ENCODE results near the gene L1CAM. TPM values are rescaled to one million over a fixed set of nuclear protein-coding genes. Genes with fewer than 3 reads are reported as not detected.

The L1CAM gene
- total and polyA plus RNA-seq, 7 donors, result 2.4 to 30.2 (median 15.5) TPM; not detected in 1

DNA sequence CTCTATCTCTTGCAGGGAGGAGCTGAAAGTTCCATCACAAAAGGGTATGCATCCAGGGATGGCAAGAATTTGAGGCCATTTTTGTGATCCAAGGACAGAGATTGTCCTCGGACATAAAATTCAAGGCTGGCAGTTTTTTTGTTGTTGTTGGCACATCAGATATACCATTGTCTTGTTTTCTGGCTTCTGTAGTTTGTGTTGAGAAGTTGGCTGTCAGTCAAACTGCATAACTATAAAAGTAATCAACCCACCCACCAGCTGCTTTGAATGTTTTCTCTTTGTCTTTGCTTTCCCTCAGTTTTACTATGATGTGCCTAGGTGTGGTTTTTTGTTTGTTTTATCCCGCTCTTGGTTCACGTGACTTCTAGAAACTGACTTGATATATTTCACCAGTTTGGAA, 34.0 kb downstream of the L1CAM start:
- DNase-seq, result no peak
- 14 to 61% methylated on average over 3 of the region's 3 CpGs for WGBS, 2 donors
- H3K36me3 ChIP-seq, result no peaks in the 10 kb centered on the region
- no peak overlapping the region for H3K27ac ChIP-seq
- H3K27me3 ChIP-seq, result no peaks in the 10 kb centered on the region
- H3K4me3 ChIP-seq, result no peak overlapping the region
- intact Hi-C loops (cut with DNase I), result no loop called here
- H3K9me3 ChIP-seq, result no peaks in the 10 kb centered on the region
- no peak for TF ChIP-seq POLR2AphosphoS5 (IDR thresholded peaks at IDR 0.05)
- TF ChIP-seq EP300 (IDR thresholded peaks at IDR 0.05), result no peak
- no peaks in the 10 kb centered on the region for H3K4me1 ChIP-seq

DNA sequence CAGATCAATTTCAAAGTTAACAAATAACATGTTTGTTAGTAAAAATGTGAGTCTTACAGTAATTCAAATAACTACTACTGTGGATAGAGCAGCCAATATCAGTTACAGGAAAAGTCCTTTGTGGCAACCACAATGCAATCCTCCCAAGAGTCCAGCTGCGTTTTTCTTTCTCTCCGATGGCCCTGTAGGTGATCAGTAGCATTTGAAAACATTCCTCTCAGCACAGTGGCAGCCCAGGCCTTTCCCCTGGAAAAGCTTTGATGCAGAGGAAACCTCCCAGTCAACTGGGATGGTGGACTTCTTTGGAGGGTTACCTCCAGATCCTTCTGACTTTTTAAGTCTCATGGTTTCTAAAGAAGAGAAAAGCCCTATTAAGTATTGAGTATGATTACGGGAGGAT, 37.6 kb downstream of the L1CAM start:
- Histone ChIP-seq H3K27me3 (no peaks in the 10 kb centered on the region), H3K36me3 (no peaks in the 10 kb centered on the region), H3K4me1 (no peaks in the 10 kb centered on the region), H3K27ac (no peak overlapping the region), H3K9me3 (no peaks in the 10 kb centered on the region), H3K4me3 (no peak overlapping the region)
- no peak for TF ChIP-seq CTCF (IDR thresholded peaks at IDR 0.05)
- no peak for TF ChIP-seq POLR2A (IDR thresholded peaks at IDR 0.05)
- TF ChIP-seq POLR2AphosphoS5 (IDR thresholded peaks at IDR 0.05), result no peak
- TF ChIP-seq EP300 (IDR thresholded peaks at IDR 0.05), result no peak
- DNase-seq, result no peak
- WGBS, 2 donors, result 73 to 89% methylated on average over 3 of the region's 3 CpGs
- intact Hi-C loops (cut with DNase I), result no loop called here

DNA sequence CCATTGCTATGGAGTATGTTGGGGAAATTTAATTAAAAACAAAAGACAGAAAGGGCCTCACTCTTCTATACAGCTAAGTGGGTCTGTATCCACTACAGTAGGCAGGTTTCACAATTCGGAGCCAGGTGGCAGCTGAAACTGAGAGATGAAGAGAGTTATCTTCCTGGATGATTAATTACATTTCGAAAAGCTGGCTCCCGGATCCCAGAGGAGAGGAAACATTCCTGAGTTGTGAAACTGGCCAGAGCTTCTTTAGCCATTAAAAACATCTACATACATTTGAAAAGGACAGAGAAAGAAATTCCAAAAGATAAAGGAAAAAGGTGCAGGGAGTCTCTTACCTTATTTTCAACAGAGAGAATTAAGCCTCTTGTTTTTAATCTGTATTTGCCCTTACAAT, 40.1 kb downstream of the L1CAM start:
- Histone ChIP-seq H3K4me1 (no peaks in the 10 kb centered on the region), H3K4me3 (no peak overlapping the region), H3K27me3 (no peaks in the 10 kb centered on the region), H3K27ac (no peak overlapping the region), H3K36me3 (no peaks in the 10 kb centered on the region), H3K9me3 (no peaks in the 10 kb centered on the region)
- 12 to 14% methylated on average over 3 of the region's 3 CpGs for WGBS, 2 donors
- intact Hi-C loops (cut with DNase I), result no loop called here
- no peak for TF ChIP-seq POLR2AphosphoS5 (IDR thresholded peaks at IDR 0.05)
- no peak for TF ChIP-seq EP300 (IDR thresholded peaks at IDR 0.05)
- no peak for TF ChIP-seq POLR2A (IDR thresholded peaks at IDR 0.05)
- TF ChIP-seq CTCF (IDR thresholded peaks at IDR 0.05), result no peak
- DNase-seq, result no peak

GRCh38 chrX:153845195-153845594, 40.8 kb downstream of the L1CAM start:
- DNase-seq, result no peak
- H3K27me3 ChIP-seq, result no peaks in the 10 kb centered on the region
- intact Hi-C loops (cut with DNase I), result no loop called here
- TF ChIP-seq POLR2A (IDR thresholded peaks at IDR 0.05), result no peak
- no peak for TF ChIP-seq POLR2AphosphoS5 (IDR thresholded peaks at IDR 0.05)
- TF ChIP-seq CTCF (IDR thresholded peaks at IDR 0.05), result no peak
- TF ChIP-seq EP300 (IDR thresholded peaks at IDR 0.05), result no peak
- no peak overlapping the region for H3K4me3 ChIP-seq
- WGBS, 2 donors, result 36 to 37% methylated on average over 6 of the region's 6 CpGs
- no peaks in the 10 kb centered on the region for H3K36me3 ChIP-seq
- H3K4me1 ChIP-seq, result no peaks in the 10 kb centered on the region
- no peak overlapping the region for H3K27ac ChIP-seq
- H3K9me3 ChIP-seq, result no peaks in the 10 kb centered on the region

GRCh38 chrX:153844509-153845082, 41.4 kb downstream of the L1CAM start:
- no peak overlapping the region for H3K27ac ChIP-seq
- no peak for DNase-seq
- TF ChIP-seq POLR2A (IDR thresholded peaks at IDR 0.05) (no peak), POLR2AphosphoS5 (IDR thresholded peaks at IDR 0.05) (no peak), EP300 (IDR thresholded peaks at IDR 0.05) (no peak), CTCF (IDR thresholded peaks at IDR 0.05) (no peak)
- intact Hi-C loops (cut with DNase I), result no loop called here
- no peaks in the 10 kb centered on the region for H3K36me3 ChIP-seq
- no peak overlapping the region for H3K4me3 ChIP-seq
- H3K9me3 ChIP-seq, result no peaks in the 10 kb centered on the region
- no peaks in the 10 kb centered on the region for H3K4me1 ChIP-seq
- no peaks in the 10 kb centered on the region for H3K27me3 ChIP-seq
- 30% methylated on average over 6 of the region's 6 CpGs for WGBS, 2 donors
